Neural progenitor cell (in vitro differentiated cells): ENCODE measurements around the gene SEMA3B. TPM values are rescaled to one million over a fixed set of nuclear protein-coding genes. Genes with fewer than 3 reads are reported as not detected.
A peak's percentile ranks its signal among the peaks of the same experiment; 100 is the strongest.

Experiments used
- DNase-seq: peaks from one replicate; pipeline ENCODE4 v3.0.0-alpha.2; 2016; ENCODE audit warnings: low spot score
- H2AFZ ChIP-seq: fragments of 200-600 bp; sonication (generic); replicated peaks from 2 replicates; pipeline ENCODE4 v1.6.1; 2016; ENCODE audit warnings: antibody characterized with exemption
- H3F3A ChIP-seq: fragments of 200-600 bp; sonication (generic); 2 replicates; pipeline ENCODE4 v1.6.1; 2016; ENCODE audit warnings: antibody characterized with exemption, low read depth
- H3K27ac ChIP-seq: fragments of 200-600 bp; sonication (generic); 2 replicates; pipeline ENCODE4 v1.5.1; 2016; ENCODE audit warnings: mild to moderate bottlenecking
- H3K27me3 ChIP-seq: fragments of 200-600 bp; sonication (generic); 2 replicates; pipeline ENCODE4 v1.6.1; 2016; ENCODE audit warnings: mild to moderate bottlenecking, moderate library complexity
- H3K36me3 ChIP-seq: fragments of 200-600 bp; sonication (generic); 2 replicates; pipeline ENCODE4 v1.5.1; 2016
- H3K4me1 ChIP-seq: fragments of 200-600 bp; sonication (generic); 2 replicates; pipeline ENCODE4 v1.6.1; 2016; ENCODE audit warnings: mixed run types
- H3K4me2 ChIP-seq: fragments of 200-600 bp; sonication (generic); 2 replicates; pipeline ENCODE4 v1.6.1; 2016
- H3K4me3 ChIP-seq: fragments of 200-600 bp; sonication (generic); 2 replicates; pipeline ENCODE4 v1.5.1; 2016
- H3K79me2 ChIP-seq: fragments of 200-600 bp; sonication (generic); 2 replicates; pipeline ENCODE4 v1.6.1; 2016; ENCODE audit warnings: low read depth
- H3K9ac ChIP-seq: fragments of 200-600 bp; sonication (generic); 2 replicates; pipeline ENCODE4 v1.6.1; 2016
- H3K9me3 ChIP-seq: fragments of 200-600 bp; sonication (generic); 2 replicates; pipeline ENCODE4 v1.5.1; 2016; ENCODE audit warnings: low read depth
- H4K20me1 ChIP-seq: fragments of 200-600 bp; sonication (generic); 2 replicates; pipeline ENCODE4 v1.6.1; 2016; ENCODE audit warnings: low read depth
- H3K27ac Mint-ChIP-seq: 3 replicates; pipeline ENCODE4 v1.8.0; 2021; ENCODE audit warnings: mixed read lengths
- H3K27me3 Mint-ChIP-seq: 2 replicates; pipeline ENCODE4 v1.8.0; 2022; ENCODE audit warnings: low read depth, mild to moderate bottlenecking, inconsistent platforms, moderate library complexity, mixed read lengths; ENCODE audit not compliant: insufficient read depth
- H3K36me3 Mint-ChIP-seq: 3 replicates; pipeline ENCODE4 v1.8.0; 2021; ENCODE audit warnings: mixed read lengths
- H3K4me1 Mint-ChIP-seq: 3 replicates; pipeline ENCODE4 v1.8.0; 2021; ENCODE audit warnings: mixed read lengths
- H3K4me3 Mint-ChIP-seq: 3 replicates; pipeline ENCODE4 v1.8.0; 2021; ENCODE audit warnings: mild to moderate bottlenecking, moderate library complexity, mixed read lengths
- H3K9me3 Mint-ChIP-seq: 3 replicates; pipeline ENCODE4 v1.8.0; 2020; ENCODE audit warnings: mixed read lengths
- CTCF ChIP-seq: fragments of 200-600 bp; sonication (generic); IDR thresholded peaks from 2 replicates; pipeline ENCODE4 v1.5.1; 2017; ENCODE audit warnings: antibody characterized with exemption, mild to moderate bottlenecking
- EZH2 ChIP-seq: fragments of 200-600 bp; sonication (generic); IDR thresholded peaks from 2 replicates; pipeline ENCODE4 v1.6.1; 2017; ENCODE audit warnings: antibody characterized with exemption, mild to moderate bottlenecking, moderate library complexity
- EZH2phosphoT487 ChIP-seq: fragments of 200-600 bp; sonication (generic); IDR thresholded peaks from 2 replicates; pipeline ENCODE4 v1.6.1; 2017; ENCODE audit warnings: antibody characterized with exemption
- total RNA-seq: library from RNA; depleted of rRNA; stranded (reverse); fragments of >200 nt; gene quantifications from 2 replicates; pipeline ENCODE4 v1.2.3, GENCODE V29; 2015; ENCODE audit warnings: low replicate concordance

SEMA3B gene
- total RNA-seq, 1 donor from 2014 or later = 0.80 TPM

- no peaks in the 10 kb centered on the region for H4K20me1 ChIP-seq
- H3K9ac ChIP-seq = no peak overlapping the region
- H2AFZ ChIP-seq = no peak overlapping the region
- Mint-ChIP-seq H3K9me3 (no peaks in the 10 kb centered on the region), H3K36me3 (no peaks in the 10 kb centered on the region), H3K4me3 (no peak overlapping the region), H3K27me3 (peaks cover 11% of the 10 kb centered on the region), H3K27ac (no peak overlapping the region), H3K4me1 (peaks cover 71% of the 10 kb centered on the region)
- no peaks in the 10 kb centered on the region for H3K27me3 ChIP-seq
- H3K27ac ChIP-seq = no peak overlapping the region
- H3K4me3 ChIP-seq = peak overlapping the region; percentile 16
- no peaks in the 10 kb centered on the region for H3K36me3 ChIP-seq
- H3K4me2 ChIP-seq = peak overlapping the region; percentile 58
- peaks cover 52% of the 10 kb centered on the region for H3K4me1 ChIP-seq
- no peaks in the 10 kb centered on the region for H3K9me3 ChIP-seq
- DNase-seq = peak; percentile 52
- peaks cover 41% of the 10 kb centered on the region for H3F3A ChIP-seq
- no peaks in the 10 kb centered on the region for H3K79me2 ChIP-seq
- TF ChIP-seq EZH2 (no peak), CTCF (no peak), EZH2phosphoT487 (no peak)
Measured at GRCh38 chr3:50267280-50267913, 1.6 kb upstream of the SEMA3B start.

- peak overlapping the region; percentile 19 for H3K27ac Mint-ChIP-seq
- H3K4me2 ChIP-seq = no peak overlapping the region
- H3K4me3 Mint-ChIP-seq = peak overlapping the region; percentile 22
Measured at GRCh38 chr3:50268276-50268675, 671 bp upstream of the SEMA3B start.

GRCh38 chr3:50269460-50269859 is 513 bp downstream of the SEMA3B start:
- DNase-seq = no peak
- H3K79me2 ChIP-seq = no peaks in the 10 kb centered on the region
- H3K27ac Mint-ChIP-seq = peak overlapping the region; percentile 76
- H2AFZ ChIP-seq = no peak overlapping the region
- no peak overlapping the region for H3K4me3 Mint-ChIP-seq
- H3K4me2 ChIP-seq = peak overlapping the region; percentile 43
- H3K4me3 ChIP-seq = no peak overlapping the region
- no peaks in the 10 kb centered on the region for H3K9me3 ChIP-seq
- no peak overlapping the region for H3K27ac ChIP-seq
- no peak for TF ChIP-seq EZH2
- peaks cover 17% of the 10 kb centered on the region for H3K27me3 ChIP-seq
- peaks cover 26% of the 10 kb centered on the region for H3F3A ChIP-seq
- H3K4me1 Mint-ChIP-seq = peaks cover 63% of the 10 kb centered on the region
- H4K20me1 ChIP-seq = no peaks in the 10 kb centered on the region
- no peaks in the 10 kb centered on the region for H3K36me3 ChIP-seq
- no peaks in the 10 kb centered on the region for H3K36me3 Mint-ChIP-seq
- no peaks in the 10 kb centered on the region for H3K9me3 Mint-ChIP-seq
- no peak overlapping the region for H3K9ac ChIP-seq
- H3K27me3 Mint-ChIP-seq = peaks cover 15% of the 10 kb centered on the region
- H3K4me1 ChIP-seq = peaks cover 46% of the 10 kb centered on the region

More at GRCh38 chr3:50268276-50268675, 671 bp upstream of the SEMA3B start:
- Histone ChIP-seq H2AFZ (no peak overlapping the region), H3K4me1 (peaks cover 55% of the 10 kb centered on the region), H3K79me2 (no peaks in the 10 kb centered on the region), H3K4me3 (no peak overlapping the region), H3K9ac (no peak overlapping the region), H3F3A (peaks cover 36% of the 10 kb centered on the region), H3K9me3 (no peaks in the 10 kb centered on the region), H3K27ac (no peak overlapping the region), H3K27me3 (peaks cover 6% of the 10 kb centered on the region), H4K20me1 (no peaks in the 10 kb centered on the region), H3K36me3 (no peaks in the 10 kb centered on the region)
- peaks cover 11% of the 10 kb centered on the region for H3K27me3 Mint-ChIP-seq
- no peaks in the 10 kb centered on the region for H3K9me3 Mint-ChIP-seq
- TF ChIP-seq EZH2 (no peak), EZH2phosphoT487 (no peak), CTCF (no peak)
- peaks cover 68% of the 10 kb centered on the region for H3K4me1 Mint-ChIP-seq
- H3K36me3 Mint-ChIP-seq = no peaks in the 10 kb centered on the region
- no peak for DNase-seq

GRCh38 chr3:50269977-50270413 is 1.0 kb downstream of the SEMA3B start:
- TF ChIP-seq CTCF = no peak
- TF ChIP-seq EZH2phosphoT487 = no peak
- no peak for TF ChIP-seq EZH2
- H3K9me3 Mint-ChIP-seq = no peaks in the 10 kb centered on the region
- DNase-seq = no peak
- Histone ChIP-seq H3K27ac (no peak overlapping the region), H3K4me3 (no peak overlapping the region), H3K4me2 (no peak overlapping the region), H3K36me3 (no peaks in the 10 kb centered on the region), H2AFZ (no peak overlapping the region), H3K9ac (no peak overlapping the region), H3F3A (peaks cover 26% of the 10 kb centered on the region), H3K79me2 (no peaks in the 10 kb centered on the region), H3K9me3 (no peaks in the 10 kb centered on the region), H3K27me3 (peaks cover 23% of the 10 kb centered on the region), H4K20me1 (no peaks in the 10 kb centered on the region), H3K4me1 (peaks cover 42% of the 10 kb centered on the region)
- H3K4me1 Mint-ChIP-seq = peaks cover 63% of the 10 kb centered on the region
- no peak overlapping the region for H3K27ac Mint-ChIP-seq
- no peaks in the 10 kb centered on the region for H3K36me3 Mint-ChIP-seq
- H3K27me3 Mint-ChIP-seq = peaks cover 17% of the 10 kb centered on the region
- H3K4me3 Mint-ChIP-seq = no peak overlapping the region
